GM23248 (cell line): Measurements from ENCODE around the gene MYOM3.

ENCODE experiments used
- EZH2 ChIP-seq: fragments of 200-600 bp; sonication (generic); IDR thresholded peaks from 2 replicates; pipeline ENCODE4 v1.6.1; 2018; ENCODE audit warnings: antibody characterized with exemption, mild to moderate bottlenecking; ENCODE audit not compliant: insufficient read depth, poor library complexity, severe bottlenecking
- EZH2phosphoT487 ChIP-seq: fragments of 200-600 bp; sonication (generic); IDR thresholded peaks from 2 replicates; pipeline ENCODE4 v1.6.1; 2018; ENCODE audit warnings: antibody characterized with exemption, moderate library complexity, mild to moderate bottlenecking, low read depth; ENCODE audit not compliant: insufficient read depth

DNA sequence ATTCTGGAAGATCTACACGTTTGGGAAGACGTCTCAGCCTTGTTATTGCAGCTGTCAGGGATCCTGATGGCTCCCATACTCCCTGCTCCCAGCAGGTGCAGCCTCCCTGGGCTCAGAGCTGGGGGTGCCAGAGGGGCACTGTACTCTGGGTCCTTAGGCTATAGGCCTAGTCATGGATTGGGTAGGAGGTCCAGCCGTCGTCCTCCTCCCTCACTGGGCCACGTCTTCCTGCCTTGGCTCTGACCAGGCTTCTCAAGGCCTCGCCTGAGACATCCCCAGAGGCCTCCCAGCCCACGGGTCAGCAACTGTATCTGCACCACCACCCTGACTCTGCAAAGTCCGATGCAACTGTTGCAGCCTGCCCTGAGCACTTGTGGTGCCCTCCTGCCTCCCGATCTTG, 18.2 kb downstream of the MYOM3 start:
- TF ChIP-seq EZH2phosphoT487: no peak
- TF ChIP-seq EZH2: no peak
